NCI-H2107 treated with DMSO at 0.1 percent for 48 hours (cell line): ENCODE data around the gene CAPN13.

Experiments used
- DNase-seq: peaks from one replicate; lab custom pipeline; 2025; ENCODE audit not compliant: unreplicated experiment; lab: John Stamatoyannopoulos, UW

CAPN13 gene

GRCh38 chr2:30786923-30787685 is 20.1 kb downstream of the CAPN13 start:
- DNase-seq: no peak

GRCh38 chr2:30784682-30785081 is 22.6 kb downstream of the CAPN13 start:
- DNase-seq: no peak

- no peak for DNase-seq
These were observed 25.2 kb downstream of the CAPN13 start for GRCh38 chr2:30781961-30782533.

- DNase-seq: no peak
These were observed 25.8 kb downstream of the CAPN13 start for GRCh38 chr2:30781451-30781850.

- no peak for DNase-seq
These were observed 26.4 kb downstream of the CAPN13 start for GRCh38 chr2:30780776-30781330.

GRCh38 chr2:30778611-30779010 is 28.6 kb downstream of the CAPN13 start:
- DNase-seq: no peak

- DNase-seq: no peak
These were observed 29.4 kb downstream of the CAPN13 start for GRCh38 chr2:30777661-30778505.

GRCh38 chr2:30776831-30777635 is 30.2 kb downstream of the CAPN13 start:
- DNase-seq: no peak

GRCh38 chr2:30775833-30776232 is 31.4 kb downstream of the CAPN13 start:
- DNase-seq: no peak

GRCh38 chr2:30772021-30772705 is 35.1 kb downstream of the CAPN13 start:
- DNase-seq: no peak

- DNase-seq: no peak
These were observed 36.2 kb downstream of the CAPN13 start for GRCh38 chr2:30770816-30771576.

GRCh38 chr2:30769891-30770462 is 37.3 kb downstream of the CAPN13 start:
- DNase-seq: no peak

- no peak for DNase-seq
These were observed 37.8 kb downstream of the CAPN13 start for GRCh38 chr2:30769481-30769780.

- DNase-seq: no peak
These were observed 38.4 kb downstream of the CAPN13 start for GRCh38 chr2:30768708-30769480.

GRCh38 chr2:30768036-30768686 is 39.1 kb downstream of the CAPN13 start:
- DNase-seq: no peak

GRCh38 chr2:30766666-30767065 is 40.6 kb downstream of the CAPN13 start:
- DNase-seq: no peak

- no peak for DNase-seq
These were observed 41.3 kb downstream of the CAPN13 start for GRCh38 chr2:30765876-30766470.

- no peak for DNase-seq
These were observed 42.1 kb downstream of the CAPN13 start for GRCh38 chr2:30765191-30765590.
